ENCODE results near the gene SPAAR.
A peak's percentile ranks its signal among the peaks of the same experiment; 100 is the strongest.
"Not testable (repeated sequence)": the region's sequence is repeated elsewhere in the genome, so short reads cannot be mapped to it uniquely, and the experiment has no call there.

SPAAR gene

DNA sequence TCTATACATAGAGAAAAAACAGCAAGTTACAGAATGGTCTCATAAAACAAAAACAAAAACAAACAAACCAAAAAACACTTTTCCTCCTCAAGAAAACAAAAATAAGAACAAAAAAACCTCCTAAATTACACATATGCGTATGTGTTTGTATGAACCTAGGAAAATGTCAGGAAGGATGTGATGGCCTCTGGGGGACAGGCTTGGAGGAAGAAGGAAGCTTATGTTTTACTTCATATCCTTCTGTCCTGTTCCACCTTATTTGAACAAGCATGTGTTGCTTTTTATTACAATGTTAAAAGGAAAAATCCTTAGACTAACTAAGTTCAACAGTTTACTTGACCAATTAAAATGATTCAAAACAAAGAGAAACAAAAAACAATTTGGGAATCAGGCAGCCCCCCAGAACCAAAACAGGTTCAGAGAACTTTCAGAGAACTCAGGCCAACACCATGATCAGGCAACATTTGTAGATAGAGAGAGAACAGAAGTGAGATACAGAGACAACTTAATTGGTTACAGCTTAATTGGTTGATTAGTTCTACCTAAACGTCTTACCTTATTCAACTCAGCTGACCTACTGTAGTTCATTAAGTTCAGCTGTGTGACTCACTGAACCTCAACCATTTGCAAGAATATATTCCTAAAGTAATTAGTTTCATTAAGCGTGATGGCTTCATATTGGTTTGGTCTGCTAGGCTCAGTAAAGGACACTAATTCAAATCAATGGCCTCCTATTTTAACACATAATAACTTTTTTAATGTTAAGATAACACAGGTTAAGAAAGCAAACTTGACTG, 10.1 kb downstream of the SPAAR start:
- H3K36me3 Mint-ChIP-seq, result no peaks in the 10 kb centered on the region
- no peak for DNase-seq
- no peaks in the 10 kb centered on the region for H3K9me3 Mint-ChIP-seq
- CTCF ChIA-PET, result interaction anchor here (0.8 to 2.0 kb wide), 4 partner anchors 8 to 37 kb away, joined by 4 to 9 read pairs (median 6); no protein-coding TSS in a partner anchor
- no peaks in the 10 kb centered on the region for H3K4me1 Mint-ChIP-seq
- no peak overlapping the region for H3K27ac Mint-ChIP-seq
- H3K27me3 Mint-ChIP-seq, result no peaks in the 10 kb centered on the region
- H3K4me3 Mint-ChIP-seq, result no peak overlapping the region

DNA sequence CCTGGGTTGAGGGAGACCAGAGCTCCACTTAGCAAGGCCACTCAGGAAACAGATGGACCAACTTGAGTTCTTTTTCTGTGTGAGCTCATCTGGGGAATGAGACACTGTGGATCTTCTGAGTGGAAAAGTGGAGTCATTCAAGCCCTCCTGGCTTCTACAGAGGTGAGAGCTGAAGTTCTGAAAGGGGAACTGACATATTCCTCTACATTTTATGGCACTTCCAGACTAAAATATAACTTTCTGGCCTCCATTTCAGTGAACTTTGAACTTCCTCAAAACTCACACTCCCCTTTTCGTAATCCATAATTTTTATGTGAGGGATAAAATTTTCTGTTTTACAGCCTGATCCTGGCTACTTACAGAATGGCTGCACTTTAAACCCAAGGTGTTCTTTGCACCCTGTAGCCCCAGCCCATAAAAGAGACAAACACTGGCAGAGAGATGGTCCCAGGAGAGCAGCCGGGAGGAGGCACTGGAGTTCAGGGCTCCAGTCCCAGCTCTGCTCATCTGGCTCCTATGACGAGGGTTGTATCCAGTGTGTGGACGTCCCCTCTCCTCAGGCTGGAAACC, 10.8 kb downstream of the SPAAR start:
- peaks cover 5% of the 10 kb centered on the region for H3K27me3 Mint-ChIP-seq
- H3K9me3 Mint-ChIP-seq, result no peaks in the 10 kb centered on the region
- H3K27ac Mint-ChIP-seq, result no peak overlapping the region
- H3K4me3 Mint-ChIP-seq, result no peak overlapping the region
- H3K36me3 Mint-ChIP-seq, result no peaks in the 10 kb centered on the region
- no peak for DNase-seq
- no peaks in the 10 kb centered on the region for H3K4me1 Mint-ChIP-seq
- CTCF ChIA-PET, result interaction anchor here (0.6 to 2.0 kb wide), 5 partner anchors 9 to 36 kb away, joined by 4 to 9 read pairs (median 5); no protein-coding TSS in a partner anchor

DNA sequence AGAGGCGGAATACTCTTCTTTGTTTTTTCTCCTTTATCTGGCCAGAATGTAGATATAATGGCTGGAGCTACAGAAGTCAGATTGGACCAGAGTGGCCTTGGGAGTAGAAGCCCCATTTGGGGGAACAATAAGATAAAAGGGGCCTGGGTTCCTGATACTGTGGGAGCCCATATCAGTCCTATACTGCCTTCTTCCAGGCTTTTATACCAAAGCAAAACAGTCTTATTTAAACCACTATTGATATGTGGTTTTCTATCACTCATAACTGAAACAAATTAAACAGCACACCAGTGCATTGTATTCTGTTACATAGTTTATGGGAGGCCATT, 14.3 kb downstream of the SPAAR start:
- no peaks in the 10 kb centered on the region for H3K4me1 Mint-ChIP-seq
- no peak for DNase-seq
- H3K36me3 Mint-ChIP-seq, result no peaks in the 10 kb centered on the region
- no peaks in the 10 kb centered on the region for H3K9me3 Mint-ChIP-seq
- no peak overlapping the region for H3K4me3 Mint-ChIP-seq
- CTCF ChIA-PET, result interaction anchor here (1.3 to 3.1 kb wide), 2 partner anchors 13 to 20 kb away, joined by 4 to 15 read pairs; no protein-coding TSS in a partner anchor
- H3K27me3 Mint-ChIP-seq, result peaks cover 15% of the 10 kb centered on the region
- no peak overlapping the region for H3K27ac Mint-ChIP-seq

DNA sequence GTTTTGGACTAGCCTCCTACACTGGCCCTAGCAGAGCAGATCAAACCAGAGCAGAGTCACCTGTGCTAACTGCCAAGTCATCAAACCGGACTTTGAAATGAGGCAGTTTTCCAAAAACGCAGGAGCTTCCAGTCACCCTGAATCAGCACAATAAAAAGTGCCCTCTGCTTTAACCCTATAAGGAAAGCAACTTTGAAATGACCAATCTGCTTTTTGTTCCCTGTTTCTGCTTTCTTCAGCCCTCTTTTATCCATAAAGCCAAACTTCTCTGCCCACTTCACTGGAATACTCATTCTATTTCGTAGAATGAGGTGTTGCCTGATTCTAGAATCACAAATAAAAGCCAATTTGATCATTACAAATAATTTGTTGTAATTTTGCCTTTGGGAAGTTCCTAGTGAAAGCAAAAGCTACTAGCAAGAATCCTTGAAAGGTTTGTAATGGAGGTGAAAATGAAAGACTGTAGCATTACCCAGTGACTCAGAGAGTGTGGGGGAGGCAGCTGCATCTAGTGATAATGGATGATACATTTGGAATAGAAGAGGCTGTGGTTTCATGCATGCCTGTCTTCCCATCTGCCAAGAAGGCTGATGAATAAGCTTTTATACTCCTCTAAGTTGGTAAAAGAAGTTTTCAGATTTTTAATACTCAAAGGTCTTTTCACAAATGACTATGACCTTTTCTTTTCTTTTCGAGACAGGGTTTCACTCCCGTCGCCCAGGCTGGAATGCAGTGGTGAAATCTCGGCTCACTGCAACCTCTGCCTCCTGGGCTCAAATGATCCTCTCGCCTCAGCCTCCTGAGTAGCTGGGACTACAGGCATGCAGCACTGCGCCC, 14.9 kb downstream of the SPAAR start:
- CTCF ChIA-PET, result interaction anchor here (1.0 to 3.1 kb wide), 6 partner anchors 9 to 22 kb away, joined by 3 to 15 read pairs (median 4); no protein-coding TSS in a partner anchor
- no peak for DNase-seq
- Mint-ChIP-seq H3K27me3 (peaks cover 16% of the 10 kb centered on the region), H3K4me3 (no peak overlapping the region), H3K9me3 (no peaks in the 10 kb centered on the region), H3K4me1 (no peaks in the 10 kb centered on the region), H3K27ac (no peak overlapping the region), H3K36me3 (no peaks in the 10 kb centered on the region)

DNA sequence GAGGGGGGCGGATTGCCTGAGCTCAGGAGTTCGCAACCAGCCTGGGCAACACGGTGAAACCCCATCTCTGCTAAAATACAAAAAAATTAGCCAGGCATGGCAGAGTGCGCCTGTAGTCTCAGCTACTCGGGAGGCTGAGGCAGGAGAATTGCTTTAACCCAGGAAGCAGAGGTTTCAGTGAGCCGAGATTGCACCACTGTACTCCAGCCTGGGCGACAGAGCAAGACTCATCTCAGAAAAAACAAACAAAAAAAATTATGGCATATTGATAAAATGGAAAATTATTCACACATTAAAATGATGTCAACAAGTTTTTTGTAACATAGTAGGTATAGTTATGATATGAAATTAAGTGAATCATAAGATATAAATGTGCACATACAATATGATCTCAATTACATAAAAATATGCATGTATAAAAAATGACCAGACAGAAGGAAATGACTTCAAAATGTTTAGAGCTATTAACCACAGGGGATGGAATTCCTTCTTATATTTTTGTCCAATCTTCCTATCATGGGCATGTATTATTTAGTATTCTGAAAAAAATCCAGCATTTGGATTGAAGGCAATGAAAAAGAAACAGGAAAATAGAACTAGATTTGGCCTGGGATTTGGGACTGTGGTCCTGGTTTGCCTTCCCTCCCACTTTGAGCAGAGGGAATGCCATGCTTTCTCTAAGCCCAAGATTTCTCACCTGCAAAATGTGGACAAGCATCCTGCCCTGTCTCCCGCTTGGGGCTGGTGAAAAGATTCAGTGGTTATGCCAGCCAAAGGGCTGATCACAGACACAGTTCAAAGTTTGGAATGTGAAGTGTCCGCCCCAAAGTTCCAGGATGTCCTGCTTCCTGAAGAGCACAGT, 19.5 kb downstream of the SPAAR start:
- H3K9me3 Mint-ChIP-seq, result no peaks in the 10 kb centered on the region
- H3K4me3 Mint-ChIP-seq, result no peak overlapping the region
- CTCF ChIA-PET, result interaction anchor here (1.0 to 1.5 kb wide), 4 partner anchors 12 to 26 kb away, joined by 3 read pairs; no protein-coding TSS in a partner anchor
- H3K27ac Mint-ChIP-seq, result no peak overlapping the region
- peaks cover 24% of the 10 kb centered on the region for H3K27me3 Mint-ChIP-seq
- H3K4me1 Mint-ChIP-seq, result peaks cover 18% of the 10 kb centered on the region
- H3K36me3 Mint-ChIP-seq, result no peaks in the 10 kb centered on the region
- DNase-seq, result no peak

DNA sequence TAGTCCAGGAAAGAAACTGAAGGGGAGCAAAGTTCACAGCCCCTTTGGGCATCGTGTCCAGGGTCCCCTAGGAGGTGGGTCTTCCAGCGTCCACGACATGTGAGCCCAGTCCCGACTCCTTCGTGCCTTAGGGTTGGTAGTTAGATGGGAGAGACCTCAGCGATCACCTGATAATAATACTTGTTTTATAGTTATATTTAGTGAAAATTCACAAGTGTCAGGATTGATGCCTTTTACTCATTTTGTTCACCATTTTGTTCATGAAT, 20.1 kb downstream of the SPAAR start:
- no peaks in the 10 kb centered on the region for H3K36me3 Mint-ChIP-seq
- H3K4me3 Mint-ChIP-seq, result no peak overlapping the region
- H3K9me3 Mint-ChIP-seq, result no peaks in the 10 kb centered on the region
- DNase-seq, result no peak
- CTCF ChIA-PET, result interaction anchor here (1.0 to 1.1 kb wide), 2 partner anchors 16 to 18 kb away, joined by 3 read pairs; no protein-coding TSS in a partner anchor
- no peak overlapping the region for H3K27ac Mint-ChIP-seq
- peaks cover 18% of the 10 kb centered on the region for H3K4me1 Mint-ChIP-seq
- peaks cover 24% of the 10 kb centered on the region for H3K27me3 Mint-ChIP-seq

DNA sequence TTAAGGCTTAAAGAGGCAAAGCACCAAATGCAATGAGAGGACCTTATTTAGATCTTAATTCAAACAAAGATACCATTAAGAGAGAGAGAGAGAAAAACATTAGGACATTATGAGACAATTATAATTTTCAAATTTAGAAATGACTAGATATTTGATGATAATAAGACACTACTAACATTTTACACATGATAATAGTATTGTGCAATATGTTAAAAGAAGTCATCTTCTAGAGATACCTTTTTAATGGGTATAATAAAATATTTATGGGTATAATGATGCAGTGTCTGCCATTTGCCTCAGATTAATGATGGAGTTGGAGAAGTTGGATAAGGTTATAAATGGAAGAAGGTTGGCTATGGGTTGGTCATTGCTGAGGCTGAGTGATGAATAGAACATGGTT, 21.2 kb downstream of the SPAAR start:
- no peaks in the 10 kb centered on the region for H3K36me3 Mint-ChIP-seq
- H3K4me1 Mint-ChIP-seq, result peaks cover 18% of the 10 kb centered on the region
- no peak for DNase-seq
- no peak overlapping the region for H3K27ac Mint-ChIP-seq
- no peak overlapping the region for H3K4me3 Mint-ChIP-seq
- CTCF ChIA-PET, result no interaction called here
- H3K9me3 Mint-ChIP-seq, result no peaks in the 10 kb centered on the region
- H3K27me3 Mint-ChIP-seq, result peaks cover 16% of the 10 kb centered on the region

DNA sequence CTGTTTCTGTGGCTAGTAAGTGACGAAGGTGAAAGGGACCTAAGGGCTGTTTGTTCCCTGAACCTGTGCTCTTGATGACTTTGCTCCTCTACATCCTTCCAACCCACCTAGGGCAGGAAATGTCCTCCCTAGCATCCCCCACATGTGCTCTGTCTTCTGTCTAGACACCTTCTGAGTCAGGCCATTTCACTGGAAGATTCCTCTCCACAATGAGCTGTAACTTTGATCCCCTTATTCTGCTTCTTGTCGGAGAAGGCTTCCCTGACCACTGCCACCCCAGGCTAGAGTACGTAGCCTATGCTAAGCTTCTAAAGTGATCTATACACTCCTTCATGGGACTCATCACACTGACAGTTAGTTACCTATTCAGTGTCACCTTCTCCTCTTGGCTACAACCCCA, 21.7 kb downstream of the SPAAR start:
- DNase-seq, result no peak
- Mint-ChIP-seq H3K4me3 (no peak overlapping the region), H3K36me3 (no peaks in the 10 kb centered on the region), H3K9me3 (no peaks in the 10 kb centered on the region), H3K4me1 (peaks cover 18% of the 10 kb centered on the region), H3K27me3 (peaks cover 15% of the 10 kb centered on the region), H3K27ac (no peak overlapping the region)
- CTCF ChIA-PET, result no interaction called here

DNA sequence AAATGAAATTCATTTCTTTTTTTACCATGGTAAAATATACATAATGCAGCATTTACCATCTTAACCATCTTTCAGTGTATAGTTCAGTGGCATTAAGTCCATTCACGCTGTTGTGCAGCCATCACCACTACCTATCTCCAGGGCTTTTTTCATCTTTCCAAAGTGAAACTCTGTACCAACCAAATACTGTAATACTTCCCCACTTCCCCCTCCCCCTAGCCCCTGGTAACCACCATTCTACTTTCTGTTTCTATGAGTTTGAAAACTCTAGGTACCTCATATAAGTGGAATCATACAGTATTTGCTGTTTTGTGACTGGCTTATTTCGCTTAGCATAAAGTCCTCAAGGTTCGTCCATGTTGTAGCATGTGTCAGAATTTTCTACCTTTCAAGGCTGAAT, 23.4 kb downstream of the SPAAR start:
- Mint-ChIP-seq H3K9me3 (peaks cover 7% of the 10 kb centered on the region), H3K27me3 (peaks cover 9% of the 10 kb centered on the region), H3K27ac (peak overlapping the region; percentile 6), H3K4me1 (peaks cover 23% of the 10 kb centered on the region), H3K36me3 (no peaks in the 10 kb centered on the region), H3K4me3 (no peak overlapping the region)
- peak; percentile 67 for DNase-seq
- CTCF ChIA-PET, result interaction anchor here (1.7 kb wide), 1 partner anchor 30 kb away, joined by 5 read pairs; no protein-coding TSS in a partner anchor

DNA sequence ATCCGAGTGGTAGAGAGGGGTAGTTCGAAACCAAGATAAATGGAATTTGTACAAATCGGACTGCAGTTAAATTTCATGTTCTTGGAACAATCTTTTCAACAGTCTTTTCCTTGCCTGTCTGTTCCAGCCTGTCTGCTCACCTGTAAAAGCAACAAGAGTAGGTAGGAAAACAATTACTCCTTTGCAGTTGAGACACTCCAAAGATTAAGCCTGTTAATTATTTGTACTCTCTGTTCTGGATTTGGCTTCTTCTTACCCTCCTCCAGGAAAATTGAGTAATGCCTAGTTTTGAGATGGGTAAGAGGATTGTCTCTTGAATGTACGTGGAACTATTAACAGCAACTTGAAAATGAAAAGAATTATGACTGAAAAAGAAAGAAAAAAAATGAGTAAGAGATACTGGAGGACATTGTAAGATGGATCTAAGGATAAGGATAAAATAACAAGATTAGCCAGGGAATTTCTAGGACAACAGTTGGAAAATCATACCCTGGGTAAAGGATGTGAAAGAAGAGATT, 24.3 kb downstream of the SPAAR start:
- CTCF ChIA-PET, result interaction anchor here (1.7 kb wide), 1 partner anchor 30 kb away, joined by 5 read pairs; no protein-coding TSS in a partner anchor
- no peak for DNase-seq
- Mint-ChIP-seq H3K27ac (no peak overlapping the region), H3K36me3 (no peaks in the 10 kb centered on the region), H3K27me3 (peaks cover 9% of the 10 kb centered on the region), H3K9me3 (peaks cover 7% of the 10 kb centered on the region), H3K4me1 (peaks cover 30% of the 10 kb centered on the region), H3K4me3 (no peak overlapping the region)

DNA sequence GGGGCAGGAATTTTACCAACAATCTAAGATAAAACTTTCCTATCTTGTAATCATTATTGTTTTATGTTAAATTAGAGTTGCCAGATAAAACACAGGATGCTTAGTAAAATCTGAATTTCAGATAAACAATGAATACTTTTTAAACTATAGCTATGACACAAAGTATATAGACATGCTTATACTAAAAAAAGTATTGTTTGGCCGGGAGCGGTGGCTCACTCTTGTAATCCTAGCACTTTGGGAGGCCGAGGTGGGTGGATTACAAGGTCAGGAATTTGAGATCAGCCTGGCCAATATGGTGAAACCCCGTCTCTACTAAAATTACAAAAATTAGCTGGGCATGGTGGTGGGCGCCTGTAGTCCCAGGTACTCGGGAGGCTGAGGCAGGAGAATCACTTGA, 24.8 kb downstream of the SPAAR start:
- not testable (repeated sequence) for H3K4me3 Mint-ChIP-seq, H3K27ac Mint-ChIP-seq, H3K9me3 Mint-ChIP-seq, H3K27me3 Mint-ChIP-seq, DNase-seq, H3K36me3 Mint-ChIP-seq
- peaks cover 34% of the 10 kb centered on the region for H3K4me1 Mint-ChIP-seq
- CTCF ChIA-PET, result interaction anchor here (1.7 kb wide), 1 partner anchor 31 kb away, joined by 5 read pairs; no protein-coding TSS in a partner anchor

DNA sequence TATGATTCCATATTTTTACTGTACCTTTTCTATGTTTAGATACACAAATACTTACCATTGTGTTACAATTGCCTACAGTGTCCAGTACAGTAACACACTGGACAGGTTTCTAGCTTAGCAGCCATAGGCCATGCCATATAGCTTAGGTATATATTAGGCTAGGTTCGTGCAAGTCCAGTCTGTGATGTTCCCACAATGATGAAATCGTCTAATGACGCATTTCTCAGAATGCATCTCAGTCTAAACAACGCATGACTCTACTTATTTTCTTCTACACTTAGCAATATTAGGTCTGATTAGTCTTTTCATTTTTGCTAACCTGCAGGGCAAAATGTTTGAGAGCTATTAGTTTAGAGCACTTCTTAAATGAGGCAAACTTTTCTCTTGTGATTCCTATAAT, 26.0 kb downstream of the SPAAR start:
- no peak overlapping the region for H3K4me3 Mint-ChIP-seq
- H3K4me1 Mint-ChIP-seq, result peaks cover 46% of the 10 kb centered on the region
- no peak for DNase-seq
- CTCF ChIA-PET, result interaction anchor here (1.0 to 1.6 kb wide), 2 partner anchors 10 to 53 kb away, joined by 3 to 9 read pairs; no protein-coding TSS in a partner anchor
- peaks cover 7% of the 10 kb centered on the region for H3K9me3 Mint-ChIP-seq
- H3K36me3 Mint-ChIP-seq, result no peaks in the 10 kb centered on the region
- no peak overlapping the region for H3K27ac Mint-ChIP-seq
- no peaks in the 10 kb centered on the region for H3K27me3 Mint-ChIP-seq

DNA sequence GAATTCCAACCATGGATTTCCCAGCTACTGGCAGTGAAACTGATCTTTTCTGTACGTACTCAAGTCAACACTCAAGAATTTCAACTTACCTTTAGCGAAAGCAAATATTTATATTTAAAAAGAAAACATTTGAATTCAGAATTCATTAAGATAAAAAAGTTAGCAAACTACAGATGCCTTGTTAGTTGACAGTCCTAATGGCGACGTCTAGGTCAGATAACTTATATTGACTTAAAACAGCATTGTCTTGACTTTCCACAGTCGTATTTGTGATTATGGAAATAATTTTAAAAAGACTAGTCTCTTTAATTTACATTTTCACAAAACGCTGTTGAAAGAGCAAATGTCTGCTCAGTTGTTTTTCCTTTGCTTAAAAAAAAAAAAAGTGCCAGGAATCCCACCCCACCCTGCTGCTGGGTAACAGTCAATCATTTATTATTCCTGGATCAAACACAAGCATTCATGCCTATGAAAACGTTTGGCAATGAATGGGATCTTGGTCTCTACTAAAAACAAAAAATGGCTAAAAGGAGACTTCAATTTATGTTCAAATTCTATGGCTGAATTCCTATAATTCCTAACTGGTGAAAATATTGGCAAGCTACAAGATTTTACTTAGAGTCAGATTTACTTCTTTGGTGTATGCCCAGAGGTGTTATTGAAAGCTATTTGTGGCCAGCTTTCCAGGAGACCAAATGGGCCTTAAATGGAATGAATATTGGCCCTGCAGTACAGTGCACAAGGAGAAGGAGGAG, 26.6 kb downstream of the SPAAR start:
- peaks cover 7% of the 10 kb centered on the region for H3K9me3 Mint-ChIP-seq
- H3K27me3 Mint-ChIP-seq, result no peaks in the 10 kb centered on the region
- no peak overlapping the region for H3K27ac Mint-ChIP-seq
- H3K4me3 Mint-ChIP-seq, result no peak overlapping the region
- H3K36me3 Mint-ChIP-seq, result no peaks in the 10 kb centered on the region
- no peak for DNase-seq
- peaks cover 52% of the 10 kb centered on the region for H3K4me1 Mint-ChIP-seq
- CTCF ChIA-PET, result interaction anchor here (0.7 to 1.6 kb wide), 3 partner anchors 10 to 54 kb away, joined by 3 to 9 read pairs (median 3); no protein-coding TSS in a partner anchor

Data from activated naive CD4-positive, alpha-beta T cell treated with anti-CD3 and anti-CD28 coated beads, Interleukin-2, amount 10 ng/mL, durations not matched to agents 7 days and 5 days (primary cell).